Smooth muscle cell (in vitro differentiated cells): Measurements from ENCODE around the gene SH3GL1. TPM values are rescaled to one million over a fixed set of nuclear protein-coding genes. Genes with fewer than 3 reads are reported as not detected.

ENCODE experiments used
- DNase-seq: peaks from one replicate; lab custom pipeline; 2025; ENCODE audit not compliant: unreplicated experiment; lab: John Stamatoyannopoulos, UW
- H2AFZ ChIP-seq: fragments of 200-600 bp; sonication (generic); 2 replicates; pipeline ENCODE4 v1.6.0; 2016; ENCODE audit warnings: antibody characterized with exemption, low read depth, mild to moderate bottlenecking
- H3F3A ChIP-seq: fragments of 200-600 bp; sonication (generic); 2 replicates; pipeline ENCODE4 v1.6.0; 2017; ENCODE audit warnings: antibody characterized with exemption, low read depth
- H3K27ac ChIP-seq: fragments of 200-600 bp; sonication (generic); 2 replicates; pipeline ENCODE4 v1.5.1; 2016; ENCODE audit warnings: low read depth, mild to moderate bottlenecking
- H3K27me3 ChIP-seq: fragments of 200-600 bp; sonication (generic); 2 replicates; pipeline ENCODE4 v1.6.1; 2016; ENCODE audit warnings: low read depth, mild to moderate bottlenecking
- H3K36me3 ChIP-seq: fragments of 200-600 bp; sonication (generic); 2 replicates; pipeline ENCODE4 v1.5.1; 2016; ENCODE audit warnings: low read depth
- H3K4me1 ChIP-seq: fragments of 200-600 bp; sonication (generic); 2 replicates; pipeline ENCODE4 v1.5.1; 2016; ENCODE audit warnings: low read depth
- H3K4me2 ChIP-seq: fragments of 200-600 bp; sonication (generic); 2 replicates; pipeline ENCODE4 v1.6.0; 2016; ENCODE audit warnings: mild to moderate bottlenecking
- H3K4me3 ChIP-seq: fragments of 200-600 bp; sonication (generic); 2 replicates; pipeline ENCODE4 v1.5.1; 2016; ENCODE audit warnings: mild to moderate bottlenecking
- H3K79me2 ChIP-seq: fragments of 200-600 bp; sonication (generic); 2 replicates; pipeline ENCODE4 v1.6.0; 2016; ENCODE audit warnings: low read depth, mild to moderate bottlenecking
- H3K9ac ChIP-seq: fragments of 200-600 bp; sonication (generic); 2 replicates; pipeline ENCODE4 v1.6.0; 2016; ENCODE audit warnings: low read depth
- H3K9me3 ChIP-seq: fragments of 200-600 bp; sonication (generic); replicated peaks from 2 replicates; pipeline ENCODE4 v1.5.1; 2016; ENCODE audit warnings: low read depth
- H4K20me1 ChIP-seq: fragments of 200-600 bp; sonication (generic); 2 replicates; pipeline ENCODE4 v1.6.0; 2016; ENCODE audit warnings: low read depth
- WGBS: methylation state at CpG from one replicate; pipeline ENCODE4 v1.1.7; 2016; ENCODE audit warnings: low lambda C conversion rate; 5-methylcytosine and 5-hydroxymethylcytosine counted together
- polyA plus RNA-seq: library from polyadenylated mRNA; unstranded; fragments of >200 nt; fragmentation: Nextera tagmentation; extraction: Ambion mirVana; gene quantifications from 2 replicates; pipeline ENCODE4 v1.2.1, GENCODE V29; 2016
- total RNA-seq: library from RNA; depleted of rRNA; stranded (reverse); fragments of >200 nt; gene quantifications from 2 replicates; pipeline ENCODE4 v1.2.3, GENCODE V29; 2014
- TF ChIP-seq, protein P1 (sequence below): fragments of 200-600 bp; sonication (generic); IDR thresholded peaks from 2 replicates; pipeline ENCODE4 v1.5.1; 2017; ENCODE audit warnings: borderline replicate concordance, mild to moderate bottlenecking, antibody characterized with exemption; ENCODE audit not compliant: insufficient read depth, poor library complexity, severe bottlenecking

Gene SH3GL1, protein sequence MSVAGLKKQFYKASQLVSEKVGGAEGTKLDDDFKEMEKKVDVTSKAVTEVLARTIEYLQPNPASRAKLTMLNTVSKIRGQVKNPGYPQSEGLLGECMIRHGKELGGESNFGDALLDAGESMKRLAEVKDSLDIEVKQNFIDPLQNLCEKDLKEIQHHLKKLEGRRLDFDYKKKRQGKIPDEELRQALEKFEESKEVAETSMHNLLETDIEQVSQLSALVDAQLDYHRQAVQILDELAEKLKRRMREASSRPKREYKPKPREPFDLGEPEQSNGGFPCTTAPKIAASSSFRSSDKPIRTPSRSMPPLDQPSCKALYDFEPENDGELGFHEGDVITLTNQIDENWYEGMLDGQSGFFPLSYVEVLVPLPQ
- total RNA-seq (50.1 and 52.9 TPM in 2 replicates), polyA plus RNA-seq (120 and 132 TPM in 2 replicates)

- no peak within 1 kb of the TSS for H2AFZ ChIP-seq
Measured at GRCh38 chr19:4400135-4400936, at the start of gene SH3GL1. TSS of gene SH3GL1 (minus strand) at chr19:4400547. CDS start at chr19:4400368, 179 bp downstream.

DNA sequence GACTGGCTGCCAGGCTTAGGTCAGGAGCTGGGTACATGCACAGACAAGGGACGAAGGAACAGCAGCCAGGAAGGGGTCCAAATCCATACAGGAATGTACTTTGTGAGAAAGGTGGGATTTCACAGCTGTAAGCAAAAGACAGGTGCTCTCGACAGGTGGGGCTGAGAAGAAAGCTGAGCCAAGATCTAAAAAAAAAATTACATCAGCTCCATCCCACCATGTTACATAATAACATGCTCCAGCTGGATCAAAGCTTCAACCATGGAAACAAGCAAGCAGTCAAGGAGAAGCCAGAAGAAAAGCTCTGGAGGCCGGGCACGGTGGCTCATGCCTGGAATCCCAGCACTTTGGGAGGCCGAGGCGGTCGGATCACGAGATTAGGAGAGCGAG is 49.3 kb upstream of the SH3GL1 start:
- H3K4me3 ChIP-seq, result no peak overlapping the region
- H3F3A ChIP-seq, result no peaks in the 10 kb centered on the region
- DNase-seq, result no peak
- H3K9me3 ChIP-seq, result no peaks in the 10 kb centered on the region
- no peak overlapping the region for H3K27ac ChIP-seq
- 98% methylated on average over 9 of the region's 9 CpGs for WGBS
- H3K27me3 ChIP-seq, result no peaks in the 10 kb centered on the region
- TF ChIP-seq, protein P1, sequence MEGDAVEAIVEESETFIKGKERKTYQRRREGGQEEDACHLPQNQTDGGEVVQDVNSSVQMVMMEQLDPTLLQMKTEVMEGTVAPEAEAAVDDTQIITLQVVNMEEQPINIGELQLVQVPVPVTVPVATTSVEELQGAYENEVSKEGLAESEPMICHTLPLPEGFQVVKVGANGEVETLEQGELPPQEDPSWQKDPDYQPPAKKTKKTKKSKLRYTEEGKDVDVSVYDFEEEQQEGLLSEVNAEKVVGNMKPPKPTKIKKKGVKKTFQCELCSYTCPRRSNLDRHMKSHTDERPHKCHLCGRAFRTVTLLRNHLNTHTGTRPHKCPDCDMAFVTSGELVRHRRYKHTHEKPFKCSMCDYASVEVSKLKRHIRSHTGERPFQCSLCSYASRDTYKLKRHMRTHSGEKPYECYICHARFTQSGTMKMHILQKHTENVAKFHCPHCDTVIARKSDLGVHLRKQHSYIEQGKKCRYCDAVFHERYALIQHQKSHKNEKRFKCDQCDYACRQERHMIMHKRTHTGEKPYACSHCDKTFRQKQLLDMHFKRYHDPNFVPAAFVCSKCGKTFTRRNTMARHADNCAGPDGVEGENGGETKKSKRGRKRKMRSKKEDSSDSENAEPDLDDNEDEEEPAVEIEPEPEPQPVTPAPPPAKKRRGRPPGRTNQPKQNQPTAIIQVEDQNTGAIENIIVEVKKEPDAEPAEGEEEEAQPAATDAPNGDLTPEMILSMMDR, result no peak
- H4K20me1 ChIP-seq, result peaks cover 44% of the 10 kb centered on the region
- H3K4me1 ChIP-seq, result no peaks in the 10 kb centered on the region
- no peak overlapping the region for H3K4me2 ChIP-seq
- H3K79me2 ChIP-seq, result peaks cover 10% of the 10 kb centered on the region
- H3K9ac ChIP-seq, result no peak overlapping the region
- no peak overlapping the region for H2AFZ ChIP-seq
- no peaks in the 10 kb centered on the region for H3K36me3 ChIP-seq

More at GRCh38 chr19:4400135-4400936, at the start of gene SH3GL1:
- TF ChIP-seq, protein P1, result peak; percentile 89
- Histone ChIP-seq H3K4me3 (peak within 1 kb of the TSS; percentile 98), H4K20me1 (peaks cover 45% of the 10 kb centered on the region), H3K9ac (peak within 1 kb of the TSS; percentile 98), H3F3A (peaks cover 24% of the 10 kb centered on the region), H3K9me3 (no peaks in the 10 kb centered on the region), H3K27me3 (no peaks in the 10 kb centered on the region), H3K36me3 (no peaks in the 10 kb centered on the region), H3K27ac (peak within 1 kb of the TSS; percentile 95), H3K4me2 (peak within 1 kb of the TSS; percentile 100), H3K4me1 (peaks cover 22% of the 10 kb centered on the region), H3K79me2 (peaks cover 77% of the 10 kb centered on the region)
- 1% methylated on average over 44 of the region's 90 CpGs for WGBS
- DNase-seq, result peak; percentile 79

DNA sequence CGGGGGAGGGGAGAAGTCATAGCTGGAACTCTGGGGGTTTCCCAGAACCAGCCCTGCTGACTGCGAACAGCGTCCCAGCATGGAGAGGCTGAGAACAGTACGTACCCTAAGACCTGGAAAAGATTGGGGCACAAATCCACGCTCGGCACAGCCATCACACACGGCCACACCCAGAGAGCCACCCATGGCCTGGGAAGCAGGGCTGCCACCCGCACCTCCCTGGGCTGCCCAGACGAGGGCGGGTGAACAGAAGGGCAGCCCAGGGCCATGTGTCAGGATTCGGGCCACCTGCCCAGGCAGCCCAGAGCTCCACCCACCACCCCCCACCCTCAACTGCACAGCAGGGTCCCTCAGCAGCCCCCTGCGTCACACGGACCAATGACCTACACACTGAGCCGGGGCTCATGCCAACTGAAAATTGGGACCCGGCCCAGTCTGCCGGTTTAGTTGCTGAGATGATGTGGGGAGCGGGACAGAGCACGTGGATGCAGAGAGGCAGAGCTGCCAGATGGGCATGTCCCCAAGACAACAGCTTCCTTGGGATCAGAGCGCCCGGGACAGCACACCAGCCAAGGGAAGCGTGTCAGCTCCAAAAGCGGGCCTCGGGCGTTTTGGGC is 48.8 kb upstream of the SH3GL1 start:
- TF ChIP-seq, protein P1, result no peak
- WGBS, result 95% methylated on average over 24 of the region's 24 CpGs
- Histone ChIP-seq H4K20me1 (peaks cover 41% of the 10 kb centered on the region), H3K4me2 (no peak overlapping the region), H3K4me3 (no peak overlapping the region), H3K27ac (no peak overlapping the region), H3K9ac (no peak overlapping the region), H3K36me3 (no peaks in the 10 kb centered on the region), H3K4me1 (no peaks in the 10 kb centered on the region), H2AFZ (no peak overlapping the region), H3K79me2 (peaks cover 5% of the 10 kb centered on the region), H3F3A (no peaks in the 10 kb centered on the region), H3K9me3 (no peaks in the 10 kb centered on the region), H3K27me3 (no peaks in the 10 kb centered on the region)
- no peak for DNase-seq
